Renal cortex interstitium (tissue), 11 donors: ENCODE data around the gene TSPAN11. TPM values are rescaled to one million over a fixed set of nuclear protein-coding genes. Genes with fewer than 3 reads are reported as not detected.

ENCODE experiments used
- DNase-seq, 11 donors: peaks; one replicate each; pipeline ENCODE4 v3.0.0-alpha.2; 2013; ENCODE audit warnings: low read depth in 9 of 11, low spot score in 4 of 11; ENCODE audit errors: extremely low read depth in 1 of 11
- polyA plus RNA-seq, 3 donors: library from polyadenylated mRNA; unstranded; fragments of 120-200 nt; gene quantifications; one replicate each; pipeline ENCODE4 v1.2.1, GENCODE V29; 2013; ENCODE audit not compliant: insufficient read length in 3 of 3

The TSPAN11 gene
- polyA plus RNA-seq, 3 donors = 5.0 to 5.7 (median 5.5) TPM

GRCh38 chr12:30991466-30991865 lies 64.9 kb downstream of the TSPAN11 start:
- DNase-seq = no peak

GRCh38 chr12:30992381-30992780 lies 65.8 kb downstream of the TSPAN11 start:
- DNase-seq = no peak

DNA sequence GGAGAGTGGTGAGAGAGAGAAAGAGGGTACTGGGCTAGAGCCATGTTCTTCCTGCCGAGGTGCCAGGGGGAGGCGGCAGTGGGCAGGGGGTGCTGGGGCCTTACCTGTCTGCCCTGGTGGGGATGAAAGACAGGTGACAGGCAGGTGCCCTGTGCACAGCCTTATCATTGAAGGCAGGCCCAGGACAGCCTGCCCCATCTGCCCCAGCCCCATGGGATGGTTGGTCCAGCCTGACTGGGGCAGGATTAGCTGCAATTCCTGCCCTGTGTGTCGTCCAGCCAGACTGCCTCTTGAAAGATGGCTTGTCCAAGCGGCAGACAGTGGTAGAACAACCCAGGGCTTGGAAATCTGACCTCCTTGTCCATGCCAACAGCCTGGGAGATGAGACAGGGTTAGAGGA lies 67.2 kb downstream of the TSPAN11 start:
- no peak for DNase-seq

GRCh38 chr12:30994274-30994673 lies 67.7 kb downstream of the TSPAN11 start:
- DNase-seq = no peak

DNA sequence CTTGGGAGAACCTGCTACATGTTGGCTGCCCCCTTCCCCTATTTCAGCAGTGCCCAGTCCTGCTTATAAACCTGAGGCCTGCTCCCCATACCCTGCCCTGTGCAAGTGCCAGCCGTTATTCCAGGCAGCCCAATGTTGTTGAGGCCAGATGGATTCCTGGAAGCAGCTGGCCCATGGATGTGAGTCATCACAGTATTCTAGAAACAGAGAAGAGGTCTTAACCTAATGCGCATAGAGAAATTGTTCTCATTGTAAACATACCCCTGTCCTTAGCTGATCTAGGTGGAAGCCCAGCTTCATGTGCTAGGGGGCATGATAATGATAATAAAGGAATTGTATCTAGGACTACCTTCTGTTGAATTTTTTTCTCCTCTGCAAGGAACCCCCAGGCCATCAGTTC lies 69.7 kb downstream of the TSPAN11 start:
- DNase-seq = no peak

DNA sequence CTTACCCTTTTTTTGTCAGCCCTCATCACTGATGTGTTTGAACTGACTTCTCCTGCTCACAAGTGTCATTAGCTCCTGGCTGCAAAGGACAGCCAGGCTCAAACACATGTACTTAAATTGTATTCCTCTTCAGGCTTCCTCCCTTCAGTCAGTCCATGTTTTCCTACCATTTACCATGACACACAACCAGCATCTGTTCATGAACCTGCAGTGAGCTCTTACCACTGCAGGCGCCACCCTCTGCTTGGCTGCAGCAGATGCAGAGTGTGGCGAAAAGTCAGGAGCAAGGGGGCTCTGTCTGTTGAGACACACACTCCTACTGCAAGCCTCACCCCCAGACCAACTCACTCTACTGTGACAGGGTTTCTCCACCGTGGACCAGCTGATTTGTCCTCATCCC lies 70.2 kb downstream of the TSPAN11 start:
- DNase-seq = no peak

- no peak for DNase-seq
These were observed 71.3 kb downstream of the TSPAN11 start for GRCh38 chr12:30997685-30998440.

DNA sequence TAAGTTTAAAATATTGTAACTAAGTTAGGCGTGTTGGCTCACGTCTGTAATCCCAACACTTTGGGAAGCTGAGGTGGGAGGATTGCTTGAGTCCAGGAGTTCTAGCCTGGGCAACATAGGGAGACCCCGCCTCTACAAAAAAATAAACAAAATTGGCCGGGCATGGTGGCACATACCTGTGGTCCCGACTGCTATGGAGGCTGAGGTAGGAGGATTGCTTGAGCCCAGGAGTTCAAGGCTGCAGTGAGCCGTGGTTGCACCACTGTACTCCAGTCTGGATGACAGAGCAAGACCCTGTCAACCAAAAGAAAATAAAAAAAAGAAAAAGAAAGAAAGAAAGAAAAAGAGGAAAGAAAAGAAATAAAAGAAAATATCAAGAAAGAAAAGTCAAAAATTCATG lies 72.5 kb downstream of the TSPAN11 start:
- DNase-seq = no peak

DNA sequence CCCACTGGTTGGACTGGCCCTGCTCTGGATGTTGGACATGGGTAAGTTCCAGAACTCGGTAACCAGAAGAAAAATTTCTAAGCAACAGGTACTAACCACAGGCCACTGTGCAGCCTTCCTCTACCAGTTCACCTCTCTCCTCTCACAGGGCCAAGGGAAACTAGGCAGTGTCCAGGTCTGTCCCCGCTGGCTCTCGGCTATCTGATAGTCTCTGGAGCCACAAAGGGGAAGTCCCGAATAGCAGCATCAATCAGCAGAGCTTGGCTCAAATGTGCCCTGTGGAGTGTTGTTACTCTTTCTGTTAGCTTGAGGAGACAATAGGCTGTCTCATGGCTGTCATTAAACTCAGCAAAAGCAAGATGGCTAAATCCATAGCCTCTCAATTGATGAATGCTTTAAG lies 73.2 kb downstream of the TSPAN11 start:
- DNase-seq = no peak

- no peak for DNase-seq
These were observed 74.2 kb downstream of the TSPAN11 start for GRCh38 chr12:31000751-31001150.

- no peak for DNase-seq
These were observed 75.2 kb downstream of the TSPAN11 start for GRCh38 chr12:31001581-31002360.

DNA sequence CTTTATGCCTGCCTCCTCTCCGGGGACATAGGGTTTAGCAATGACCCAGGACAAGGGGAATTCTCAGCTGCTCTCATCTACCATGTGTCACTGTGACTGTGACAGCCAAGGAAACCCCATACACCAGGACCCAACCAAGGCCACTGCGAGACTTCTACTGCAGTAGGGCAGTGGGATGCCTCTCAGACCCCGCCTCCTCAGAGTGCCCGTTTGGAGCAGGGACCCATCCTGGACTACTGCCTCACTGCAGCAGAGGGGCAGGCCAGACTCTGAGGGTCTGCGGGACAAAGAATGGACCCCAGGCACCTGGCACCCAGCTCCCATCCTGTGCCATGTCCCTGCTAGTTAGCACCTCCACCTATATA lies 75.8 kb downstream of the TSPAN11 start:
- no peak for DNase-seq

DNA sequence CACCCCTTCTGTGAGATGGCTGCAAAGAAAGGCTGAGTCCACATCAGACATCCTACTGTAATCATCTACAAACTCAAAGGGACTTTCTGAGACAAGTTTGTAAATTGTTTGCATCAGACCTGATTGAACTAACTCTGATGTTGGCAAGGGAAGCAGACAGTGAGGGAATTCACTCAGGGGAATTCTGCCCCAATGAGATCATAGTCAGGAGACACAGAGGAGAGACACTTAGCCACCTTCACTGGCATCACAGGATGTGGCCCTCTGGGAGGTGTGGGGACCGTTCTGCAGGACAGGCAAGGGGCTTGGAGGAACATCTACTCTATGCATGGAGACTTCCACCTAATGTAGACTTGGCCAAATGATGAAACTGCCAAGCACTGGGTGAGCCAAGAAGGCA lies 76.5 kb downstream of the TSPAN11 start:
- no peak for DNase-seq

DNA sequence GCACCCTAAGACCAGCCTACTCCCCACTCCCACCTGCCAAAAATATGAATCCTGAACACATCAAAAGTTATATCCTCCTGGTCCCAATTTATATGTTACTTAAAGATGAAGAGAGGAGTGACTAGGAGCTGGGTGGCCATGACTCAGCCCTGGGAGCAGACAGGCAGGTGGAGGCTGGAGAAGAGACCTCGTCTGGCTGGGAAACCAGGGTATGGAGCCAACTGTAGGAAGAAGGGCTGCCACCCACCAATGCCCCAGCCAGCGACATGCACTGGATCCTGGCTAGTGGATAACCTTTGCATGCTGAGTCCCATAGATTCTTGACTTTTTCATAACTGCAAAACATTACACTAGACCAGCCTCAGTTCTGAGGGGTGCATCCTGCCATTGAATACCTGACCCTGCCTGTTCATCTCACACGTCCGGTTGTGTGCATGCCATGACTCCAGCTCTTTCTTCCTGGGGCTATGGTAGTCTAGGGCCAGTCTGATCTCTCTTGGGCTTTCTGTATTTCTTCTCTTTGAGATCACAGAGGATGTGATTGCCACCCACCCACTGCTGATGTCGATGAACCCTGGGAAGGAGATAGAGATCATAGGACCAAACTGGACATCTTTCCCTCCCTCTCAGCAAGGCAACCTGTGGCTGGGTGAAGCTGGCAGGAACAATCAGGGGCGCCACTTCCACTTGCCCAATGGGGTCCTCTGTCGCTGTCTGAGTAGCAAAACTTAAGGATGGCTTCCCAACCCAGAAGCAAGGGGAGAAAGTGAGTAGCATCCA lies 77.5 kb downstream of the TSPAN11 start:
- DNase-seq = no peak

DNA sequence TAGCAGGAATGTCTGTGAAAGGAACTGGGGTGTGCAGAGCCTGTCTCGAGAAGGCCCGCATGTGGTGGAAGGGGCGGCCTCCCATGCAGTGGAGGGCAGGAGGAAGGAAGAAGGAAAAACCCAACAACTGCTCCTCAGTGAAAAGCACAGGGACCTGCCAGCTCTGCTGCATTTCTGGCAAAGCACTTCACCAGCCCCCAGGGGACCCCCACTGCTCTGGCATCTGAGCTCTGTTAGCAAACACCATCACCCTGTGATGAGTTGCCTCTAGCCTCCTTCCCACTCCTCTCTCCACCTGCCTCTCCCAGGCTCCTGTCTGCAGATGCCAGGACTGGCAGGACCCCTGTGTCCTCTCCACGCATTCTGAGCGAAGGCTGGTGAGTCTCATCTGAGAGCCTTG lies 78.1 kb downstream of the TSPAN11 start:
- no peak for DNase-seq

DNA sequence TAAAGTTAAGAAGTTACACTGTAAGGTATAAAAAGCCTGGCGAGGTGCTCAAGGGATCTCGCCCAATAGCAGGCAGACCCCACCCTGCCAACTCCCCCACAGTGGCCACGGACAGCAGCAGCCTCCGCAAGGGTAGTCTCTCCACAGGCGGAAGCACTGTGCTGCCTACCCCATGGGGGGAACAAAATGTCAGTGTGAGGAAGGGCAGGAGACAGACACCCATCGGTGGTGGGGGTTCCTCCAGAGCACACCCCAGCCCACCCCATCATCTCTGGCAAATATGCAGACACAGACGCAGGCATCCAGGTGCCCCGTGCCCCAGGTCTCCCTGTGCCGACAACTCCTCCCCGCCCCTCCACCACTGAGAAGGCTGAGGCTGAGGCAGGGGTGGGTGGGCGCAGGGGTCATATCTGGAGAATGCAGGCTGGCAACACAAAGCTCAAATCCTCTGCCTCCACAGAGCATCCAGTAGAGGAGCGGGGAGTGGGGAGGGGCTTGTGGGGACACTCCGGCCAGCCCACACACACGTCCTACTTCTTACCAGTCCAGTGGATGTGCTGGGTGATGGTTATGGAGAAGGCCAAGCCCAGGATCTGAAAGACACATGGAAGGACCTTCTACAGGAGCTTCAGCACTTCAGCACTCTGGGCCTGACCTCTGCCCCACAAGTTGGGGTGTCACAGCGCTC lies 78.9 kb downstream of the TSPAN11 start:
- DNase-seq = no peak

GRCh38 chr12:31005944-31006361 lies 79.4 kb downstream of the TSPAN11 start:
- no peak for DNase-seq

- DNase-seq = no peak
These were observed 80.0 kb downstream of the TSPAN11 start for GRCh38 chr12:31006416-31007152.

DNA sequence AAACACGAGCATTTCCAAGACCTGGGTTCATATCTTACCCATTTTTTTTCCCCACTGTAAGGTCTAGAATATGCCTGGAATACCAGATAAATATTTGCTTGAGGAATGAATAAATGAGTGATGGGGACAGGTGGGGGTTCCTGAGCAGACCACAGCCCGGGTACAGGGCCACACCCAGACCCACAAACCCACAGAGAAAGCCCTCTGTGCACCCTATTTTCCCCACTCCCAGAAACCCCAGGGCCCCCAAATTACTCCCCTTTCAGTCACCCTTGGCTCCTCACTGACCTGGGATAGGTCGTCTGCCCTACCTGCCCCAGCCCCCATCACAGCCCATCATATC lies 80.6 kb downstream of the TSPAN11 start:
- no peak for DNase-seq
